ENCODE results near the gene TADA2A. TPM values are rescaled to one million over a fixed set of nuclear protein-coding genes. Genes with fewer than 3 reads are reported as not detected.
"Not testable (repeated sequence)": the region's sequence is repeated elsewhere in the genome, so short reads cannot be mapped to it uniquely, and the experiment has no call there.

Gene TADA2A
- total RNA-seq, 1 donor from 2014 or later = 14.8 TPM

GRCh38 chr17:37490022-37490587, 83.4 kb downstream of the TADA2A start:
- no peak for DNase-seq (ENCODE audit: extremely low read depth, low read depth, low spot score)

- DNase-seq (ENCODE audit: extremely low read depth, low read depth, low spot score) = peak; percentile 64
Observed at GRCh38 chr17:37490638-37491614, 84.2 kb downstream of the TADA2A start.

- DNase-seq (ENCODE audit: extremely low read depth, low read depth, low spot score) = no peak
Observed at GRCh38 chr17:37492167-37492566, 85.5 kb downstream of the TADA2A start.

GRCh38 chr17:37493249-37494027, 86.8 kb downstream of the TADA2A start:
- DNase-seq (ENCODE audit: extremely low read depth, low read depth, low spot score) = no peak

- no peak for DNase-seq (ENCODE audit: extremely low read depth, low read depth, low spot score)
Observed at GRCh38 chr17:37494401-37494831, 87.7 kb downstream of the TADA2A start.

- DNase-seq (ENCODE audit: extremely low read depth, low read depth, low spot score) = no peak
Observed at GRCh38 chr17:37494971-37495370, 88.3 kb downstream of the TADA2A start.

GRCh38 chr17:37500378-37500777, 93.7 kb downstream of the TADA2A start:
- no peak for DNase-seq (ENCODE audit: extremely low read depth, low read depth, low spot score)

- DNase-seq (ENCODE audit: extremely low read depth, low read depth, low spot score) = no peak
Observed at GRCh38 chr17:37502009-37502936, 95.6 kb downstream of the TADA2A start.

- no peak for DNase-seq (ENCODE audit: extremely low read depth, low read depth, low spot score)
Observed at GRCh38 chr17:37503148-37503547, 96.5 kb downstream of the TADA2A start.

- no peak for DNase-seq (ENCODE audit: extremely low read depth, low read depth, low spot score)
Observed at GRCh38 chr17:37505333-37505732, 98.6 kb downstream of the TADA2A start.

- no peak for DNase-seq (ENCODE audit: extremely low read depth, low read depth, low spot score)
Observed at GRCh38 chr17:37506678-37507077, 100.0 kb downstream of the TADA2A start.

GRCh38 chr17:37507111-37507510, 100.4 kb downstream of the TADA2A start:
- DNase-seq (ENCODE audit: extremely low read depth, low read depth, low spot score) = no peak

- DNase-seq (ENCODE audit: extremely low read depth, low read depth, low spot score) = no peak
Observed at GRCh38 chr17:37510056-37510455, 103.4 kb downstream of the TADA2A start.

- DNase-seq (ENCODE audit: extremely low read depth, low read depth, low spot score) = not testable (repeated sequence)
Observed at GRCh38 chr17:37511642-37512041, 105.0 kb downstream of the TADA2A start.

GRCh38 chr17:37512442-37513068, 105.9 kb downstream of the TADA2A start:
- no peak for DNase-seq (ENCODE audit: extremely low read depth, low read depth, low spot score)

- no peak for DNase-seq (ENCODE audit: extremely low read depth, low read depth, low spot score)
Observed at GRCh38 chr17:37513711-37514110, 107.0 kb downstream of the TADA2A start.

- DNase-seq (ENCODE audit: extremely low read depth, low read depth, low spot score) = no peak
Observed at GRCh38 chr17:37516127-37516571, 109.5 kb downstream of the TADA2A start.

GRCh38 chr17:37517881-37518280, 111.2 kb downstream of the TADA2A start:
- DNase-seq (ENCODE audit: extremely low read depth, low read depth, low spot score) = no peak

- no peak for DNase-seq (ENCODE audit: extremely low read depth, low read depth, low spot score)
Observed at GRCh38 chr17:37518826-37519225, 112.1 kb downstream of the TADA2A start.

Data from glomerular endothelial cell (primary cell).